KMS-11 (cell line): Measurements from ENCODE around the gene TNIP3.
A peak's percentile ranks its signal among the peaks of the same experiment; 100 is the strongest.

Experiments used
- H2AFZ ChIP-seq: fragments of 200-600 bp; sonication (generic); 2 replicates; pipeline ENCODE4 v1.6.1; 2016; ENCODE audit warnings: antibody characterized with exemption, mixed run types, low read depth
- H3K27ac ChIP-seq: fragments of 200-600 bp; sonication (generic); 2 replicates; pipeline ENCODE4 v1.6.1; 2016; ENCODE audit warnings: mild to moderate bottlenecking, mixed run types
- H3K27me3 ChIP-seq: fragments of 200-600 bp; sonication (generic); 2 replicates; pipeline ENCODE4 v1.6.1; 2017; ENCODE audit warnings: mild to moderate bottlenecking, low read depth, mixed run types, moderate library complexity; ENCODE audit not compliant: insufficient read depth
- H3K36me3 ChIP-seq: fragments of 200-600 bp; sonication (generic); 2 replicates; pipeline ENCODE4 v1.6.1; 2017; ENCODE audit warnings: mild to moderate bottlenecking, mixed run types; ENCODE audit not compliant: insufficient read depth
- H3K4me1 ChIP-seq: fragments of 200-600 bp; sonication (generic); 2 replicates; pipeline ENCODE4 v1.6.1; 2016; ENCODE audit warnings: mild to moderate bottlenecking, low read depth, mixed run types; ENCODE audit not compliant: poor library complexity, severe bottlenecking
- H3K4me2 ChIP-seq: fragments of 200-600 bp; sonication (generic); 2 replicates; pipeline ENCODE4 v1.7.0; 2016; ENCODE audit warnings: mild to moderate bottlenecking, mixed run types
- H3K4me3 ChIP-seq: fragments of 200-600 bp; sonication (generic); IDR thresholded peaks from 2 replicates; pipeline ENCODE4 v1.6.1; 2017; ENCODE audit warnings: low read depth, low read length, mixed read lengths; ENCODE audit not compliant: insufficient read depth
- H3K79me2 ChIP-seq: fragments of 200-600 bp; sonication (generic); 2 replicates; pipeline ENCODE4 v1.6.1; 2016; ENCODE audit warnings: low read depth, mixed run types; ENCODE audit not compliant: insufficient read depth
- H3K9ac ChIP-seq: fragments of 200-600 bp; sonication (generic); 2 replicates; pipeline ENCODE4 v1.6.1; 2016; ENCODE audit warnings: mild to moderate bottlenecking, mixed run types
- H4K20me1 ChIP-seq: fragments of 200-600 bp; sonication (generic); 2 replicates; pipeline ENCODE4 v1.6.1; 2016; ENCODE audit warnings: mild to moderate bottlenecking, mixed run types; ENCODE audit not compliant: insufficient read depth
- CTCF ChIP-seq: fragments of 200-600 bp; sonication (generic); conservative IDR thresholded peaks from 2 replicates; pipeline ENCODE4 v1.6.1; 2017; ENCODE audit warnings: low read depth, mild to moderate bottlenecking, antibody characterized with exemption, low read length, moderate library complexity, mixed read lengths

TNIP3 gene

GRCh38 chr4:121112530-121112929 is 51.6 kb downstream of the TNIP3 start:
- no peaks in the 10 kb centered on the region for H3K27me3 ChIP-seq
- no peak overlapping the region for H3K4me3 ChIP-seq
- TF ChIP-seq CTCF, result peak; percentile 78
- H4K20me1 ChIP-seq, result no peaks in the 10 kb centered on the region
- peaks cover 57% of the 10 kb centered on the region for H3K4me1 ChIP-seq
- no peak overlapping the region for H3K9ac ChIP-seq
- H2AFZ ChIP-seq, result no peak overlapping the region
- H3K4me2 ChIP-seq, result peak overlapping the region; percentile 60
- H3K27ac ChIP-seq, result peak overlapping the region; percentile 84; the same call in 1 of the 2 replicates
- no peaks in the 10 kb centered on the region for H3K36me3 ChIP-seq
- no peaks in the 10 kb centered on the region for H3K79me2 ChIP-seq

GRCh38 chr4:121108557-121108956 is 55.6 kb downstream of the TNIP3 start:
- Histone ChIP-seq H3K27me3 (no peaks in the 10 kb centered on the region), H3K4me2 (no peak overlapping the region), H3K36me3 (no peaks in the 10 kb centered on the region), H3K4me3 (no peak overlapping the region), H4K20me1 (no peaks in the 10 kb centered on the region), H3K4me1 (peaks cover 21% of the 10 kb centered on the region), H3K9ac (no peak overlapping the region), H3K79me2 (no peaks in the 10 kb centered on the region), H3K27ac (no peak overlapping the region), H2AFZ (no peak overlapping the region)
- TF ChIP-seq CTCF, result no peak

DNA sequence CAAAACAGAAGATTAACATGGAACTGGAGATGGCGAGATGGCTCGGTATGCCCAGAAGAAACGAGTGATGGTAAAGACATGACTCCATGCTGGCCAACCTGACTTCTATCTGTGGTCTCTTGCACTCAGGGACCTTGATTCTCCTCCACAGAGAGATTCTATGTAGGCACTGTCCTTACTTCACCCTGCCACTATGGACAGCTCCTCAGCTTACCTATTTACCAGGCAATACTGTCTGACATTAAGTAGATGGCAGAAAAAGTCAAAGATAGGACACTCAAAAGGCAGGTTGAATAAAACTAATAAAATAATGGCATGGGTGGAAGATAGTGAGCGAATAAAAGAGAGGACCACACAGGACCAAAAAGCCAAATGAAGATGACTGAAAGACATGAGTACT is 56.6 kb downstream of the TNIP3 start:
- no peaks in the 10 kb centered on the region for H3K79me2 ChIP-seq

GRCh38 chr4:121100093-121100775 is 63.9 kb downstream of the TNIP3 start:
- Histone ChIP-seq H3K4me2 (peak overlapping the region; percentile 56), H3K27me3 (no peaks in the 10 kb centered on the region), H3K4me3 (no peak overlapping the region), H2AFZ (no peak overlapping the region), H3K4me1 (peaks cover 63% of the 10 kb centered on the region), H4K20me1 (no peaks in the 10 kb centered on the region), H3K27ac (no peak overlapping the region), H3K9ac (no peak overlapping the region), H3K79me2 (no peaks in the 10 kb centered on the region), H3K36me3 (no peaks in the 10 kb centered on the region)
- TF ChIP-seq CTCF, result no peak

More for the DNA sequence above, 56.6 kb downstream of the TNIP3 start:
- Histone ChIP-seq H2AFZ (no peak overlapping the region), H3K4me3 (no peak overlapping the region), H3K4me1 (peaks cover 11% of the 10 kb centered on the region), H4K20me1 (no peaks in the 10 kb centered on the region), H3K4me2 (no peak overlapping the region), H3K9ac (no peak overlapping the region), H3K36me3 (no peaks in the 10 kb centered on the region), H3K27me3 (no peaks in the 10 kb centered on the region), H3K27ac (no peak overlapping the region)
- no peak for TF ChIP-seq CTCF
